HEK293 (cell line): Measurements from ENCODE around the gene AMOTL1.

Source experiments
- CTCF ChIA-PET: fragments of 350-600 bp; formaldehyde crosslinking; extraction: SDS; loops from one replicate; lab custom pipeline; 2021; ENCODE audit warnings: antibody characterized with exemption; lab: Yijun Ruan, JAX
- POLR2A ChIA-PET: fragments of 300-600 bp; formaldehyde crosslinking; extraction: SDS; loops from one replicate; lab custom pipeline; 2020; ENCODE audit warnings: antibody characterized with exemption, inconsistent platforms; lab: Yijun Ruan, JAX
- H3K27ac ChIP-seq: fragments of 200-500 bp; sonication (Bioruptor generic); 2 replicates; pipeline ENCODE4 v1.5.1; 2014; ENCODE audit warnings: low read depth, low read length, control low read depth, inconsistent platforms; ENCODE audit errors: extremely low read depth
- H3K36me3 ChIP-seq, 2 experiments: fragments of 200-500 bp in 1 of 2; sonication (Bioruptor generic) in 1 of 2; 1 replicate in 1 of 2; 2 replicates in 1 of 2; pipeline ENCODE4 v1.5.1; 2014 to 2017; ENCODE audit warnings: inconsistent platforms in 2 of 2, low read length in 2 of 2; ENCODE audit not compliant: control insufficient read depth in 2 of 2, insufficient read depth in 1 of 2
- H3K4me1 ChIP-seq: fragments of 200-500 bp; sonication (Bioruptor generic); 2 replicates; pipeline ENCODE4 v1.5.1; 2014; ENCODE audit warnings: mild to moderate bottlenecking, low read length, inconsistent platforms; ENCODE audit not compliant: control insufficient read depth, insufficient read depth
- H3K4me3 ChIP-seq: 2 replicates; pipeline ENCODE4 v1.5.1; 2011; ENCODE audit warnings: low read depth, mild to moderate bottlenecking, control low read depth, low read length, moderate library complexity
- H3K9me3 ChIP-seq: fragments of 200-500 bp; sonication (Bioruptor generic); 2 replicates; pipeline ENCODE4 v1.5.1; 2014; ENCODE audit warnings: low read depth, low read length, inconsistent platforms; ENCODE audit not compliant: control insufficient read depth, insufficient read depth
- FEZF1 ChIP-seq: fragments of 450-650 bp; formaldehyde crosslinking; IDR thresholded peaks from 2 replicates; pipeline ENCODE4 v1.5.1; 2016; ENCODE audit warnings: missing biosample characterization, missing genetic modification characterization
- GLI4 ChIP-seq: fragments of 450-650 bp; formaldehyde crosslinking; IDR thresholded peaks from 2 replicates; pipeline ENCODE4 v1.5.1; 2016; ENCODE audit warnings: missing biosample characterization, missing genetic modification characterization
- IKZF3 ChIP-seq: fragments of 450-650 bp; IDR thresholded peaks from 2 replicates; pipeline ENCODE4 v1.5.0; 2018; ENCODE audit warnings: missing biosample characterization, mild to moderate bottlenecking, missing genetic modification characterization, moderate library complexity
- KLF1 ChIP-seq: fragments of 450-650 bp; formaldehyde crosslinking; IDR thresholded peaks from 2 replicates; pipeline ENCODE4 v1.5.1; 2016; ENCODE audit warnings: missing biosample characterization, missing genetic modification characterization
- SETDB1 ChIP-seq: IDR thresholded peaks from one replicate; pipeline ENCODE4 v1.6.1; 2017; ENCODE audit warnings: mild to moderate bottlenecking, low read length, moderate library complexity, mixed read lengths; ENCODE audit not compliant: insufficient read length
- YY1 ChIP-seq: fragments of 450-650 bp; formaldehyde crosslinking; IDR thresholded peaks from 2 replicates; pipeline ENCODE4 v1.5.1; 2018; ENCODE audit warnings: missing biosample characterization, missing genetic modification characterization
- ZBTB20 ChIP-seq: fragments of 450-650 bp; formaldehyde crosslinking; IDR thresholded peaks from 2 replicates; pipeline ENCODE4 v1.5.1; 2016; ENCODE audit warnings: missing biosample characterization, missing genetic modification characterization
- ZNF112 ChIP-seq: fragments of 450-650 bp; formaldehyde crosslinking; IDR thresholded peaks from 2 replicates; pipeline ENCODE4 v1.5.0; 2017; ENCODE audit warnings: missing biosample characterization, missing genetic modification characterization
- ZNF121 ChIP-seq: fragments of 450-650 bp; formaldehyde crosslinking; IDR thresholded peaks from 2 replicates; pipeline ENCODE4 v1.5.1; 2016; ENCODE audit warnings: missing biosample characterization, missing genetic modification characterization
- ZNF140 ChIP-seq: fragments of 450-650 bp; formaldehyde crosslinking; IDR thresholded peaks from 2 replicates; pipeline ENCODE4 v1.5.1; 2016; ENCODE audit warnings: missing biosample characterization, missing genetic modification characterization
- ZNF169 ChIP-seq: fragments of 450-650 bp; formaldehyde crosslinking; IDR thresholded peaks from 2 replicates; pipeline ENCODE4 v1.5.1; 2016; ENCODE audit warnings: missing biosample characterization, missing genetic modification characterization
- ZNF175 ChIP-seq: fragments of 450-650 bp; formaldehyde crosslinking; IDR thresholded peaks from 2 replicates; pipeline ENCODE4 v1.5.1; 2016; ENCODE audit warnings: missing biosample characterization, missing genetic modification characterization
- ZNF184 ChIP-seq: fragments of 450-650 bp; IDR thresholded peaks from 2 replicates; pipeline ENCODE4 v1.5.1; 2018; ENCODE audit warnings: missing biosample characterization, mild to moderate bottlenecking, missing genetic modification characterization
- ZNF248 ChIP-seq: fragments of 450-650 bp; formaldehyde crosslinking; IDR thresholded peaks from 2 replicates; pipeline ENCODE4 v1.5.1; 2017; ENCODE audit warnings: missing biosample characterization, missing genetic modification characterization
- ZNF324 ChIP-seq: fragments of 450-650 bp; formaldehyde crosslinking; IDR thresholded peaks from 2 replicates; pipeline ENCODE4 v1.5.1; 2016; ENCODE audit warnings: missing biosample characterization, missing genetic modification characterization
- ZNF394 ChIP-seq: fragments of 450-650 bp; formaldehyde crosslinking; IDR thresholded peaks from 2 replicates; pipeline ENCODE4 v1.5.1; 2016; ENCODE audit warnings: missing biosample characterization, missing genetic modification characterization, mild to moderate bottlenecking, moderate library complexity, borderline replicate concordance
- ZNF701 ChIP-seq: fragments of 450-650 bp; formaldehyde crosslinking; IDR thresholded peaks from 2 replicates; pipeline ENCODE4 v1.5.1; 2016; ENCODE audit warnings: missing biosample characterization, missing genetic modification characterization
- ZNF791 ChIP-seq: fragments of 450-650 bp; formaldehyde crosslinking; IDR thresholded peaks from 2 replicates; pipeline ENCODE4 v1.5.1; 2016; ENCODE audit warnings: missing biosample characterization, missing genetic modification characterization
- ZXDB ChIP-seq: fragments of 450-650 bp; formaldehyde crosslinking; IDR thresholded peaks from 2 replicates; pipeline ENCODE4 v1.5.1; 2016; ENCODE audit warnings: missing biosample characterization, missing genetic modification characterization
- TF ChIP-seq, protein P1 (sequence below): fragments of 450-650 bp; formaldehyde crosslinking; conservative IDR thresholded peaks from 2 replicates; pipeline ENCODE4 v1.5.1; 2016; ENCODE audit warnings: low read depth, missing biosample characterization, missing genetic modification characterization
- TF ChIP-seq, protein P2 (sequence below): fragments of 450-650 bp; IDR thresholded peaks from 2 replicates; pipeline ENCODE4 v1.5.1; 2018; ENCODE audit warnings: missing biosample characterization, missing genetic modification characterization
- TF ChIP-seq, protein P3 (sequence below): fragments of 450-650 bp; formaldehyde crosslinking; IDR thresholded peaks from 2 replicates; pipeline ENCODE4 v1.5.1; 2016; ENCODE audit warnings: missing biosample characterization, missing genetic modification characterization
- TF ChIP-seq, protein P4 (sequence below): fragments of 450-650 bp; formaldehyde crosslinking; IDR thresholded peaks from 2 replicates; pipeline ENCODE4 v1.5.1; 2016; ENCODE audit warnings: missing biosample characterization, missing genetic modification characterization
- TF ChIP-seq, protein P5 (sequence below): fragments of 450-650 bp; formaldehyde crosslinking; IDR thresholded peaks from 2 replicates; pipeline ENCODE4 v1.5.1; 2016; ENCODE audit warnings: missing biosample characterization, missing genetic modification characterization

The AMOTL1 gene

DNA sequence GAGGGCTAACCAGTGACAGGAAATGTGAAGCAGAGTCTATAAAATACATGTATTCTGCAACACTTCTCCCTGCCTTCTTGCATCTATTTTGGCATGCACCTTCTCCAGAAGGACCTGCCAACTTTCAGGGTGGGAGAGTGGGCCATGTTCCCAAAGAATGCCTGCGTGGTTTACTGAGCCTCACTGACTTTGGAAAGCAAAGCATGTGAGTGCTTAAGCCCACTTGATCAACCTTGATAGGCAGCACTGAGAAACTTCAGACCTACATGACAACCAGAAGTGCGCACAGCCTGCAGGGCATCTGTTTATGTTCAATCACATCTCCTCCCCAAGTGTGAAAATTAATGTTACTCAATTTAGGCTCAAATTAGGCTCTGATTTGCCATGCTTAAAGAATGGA, 69.2 kb downstream of the AMOTL1 start (continued):
- TF ChIP-seq, protein P1, sequence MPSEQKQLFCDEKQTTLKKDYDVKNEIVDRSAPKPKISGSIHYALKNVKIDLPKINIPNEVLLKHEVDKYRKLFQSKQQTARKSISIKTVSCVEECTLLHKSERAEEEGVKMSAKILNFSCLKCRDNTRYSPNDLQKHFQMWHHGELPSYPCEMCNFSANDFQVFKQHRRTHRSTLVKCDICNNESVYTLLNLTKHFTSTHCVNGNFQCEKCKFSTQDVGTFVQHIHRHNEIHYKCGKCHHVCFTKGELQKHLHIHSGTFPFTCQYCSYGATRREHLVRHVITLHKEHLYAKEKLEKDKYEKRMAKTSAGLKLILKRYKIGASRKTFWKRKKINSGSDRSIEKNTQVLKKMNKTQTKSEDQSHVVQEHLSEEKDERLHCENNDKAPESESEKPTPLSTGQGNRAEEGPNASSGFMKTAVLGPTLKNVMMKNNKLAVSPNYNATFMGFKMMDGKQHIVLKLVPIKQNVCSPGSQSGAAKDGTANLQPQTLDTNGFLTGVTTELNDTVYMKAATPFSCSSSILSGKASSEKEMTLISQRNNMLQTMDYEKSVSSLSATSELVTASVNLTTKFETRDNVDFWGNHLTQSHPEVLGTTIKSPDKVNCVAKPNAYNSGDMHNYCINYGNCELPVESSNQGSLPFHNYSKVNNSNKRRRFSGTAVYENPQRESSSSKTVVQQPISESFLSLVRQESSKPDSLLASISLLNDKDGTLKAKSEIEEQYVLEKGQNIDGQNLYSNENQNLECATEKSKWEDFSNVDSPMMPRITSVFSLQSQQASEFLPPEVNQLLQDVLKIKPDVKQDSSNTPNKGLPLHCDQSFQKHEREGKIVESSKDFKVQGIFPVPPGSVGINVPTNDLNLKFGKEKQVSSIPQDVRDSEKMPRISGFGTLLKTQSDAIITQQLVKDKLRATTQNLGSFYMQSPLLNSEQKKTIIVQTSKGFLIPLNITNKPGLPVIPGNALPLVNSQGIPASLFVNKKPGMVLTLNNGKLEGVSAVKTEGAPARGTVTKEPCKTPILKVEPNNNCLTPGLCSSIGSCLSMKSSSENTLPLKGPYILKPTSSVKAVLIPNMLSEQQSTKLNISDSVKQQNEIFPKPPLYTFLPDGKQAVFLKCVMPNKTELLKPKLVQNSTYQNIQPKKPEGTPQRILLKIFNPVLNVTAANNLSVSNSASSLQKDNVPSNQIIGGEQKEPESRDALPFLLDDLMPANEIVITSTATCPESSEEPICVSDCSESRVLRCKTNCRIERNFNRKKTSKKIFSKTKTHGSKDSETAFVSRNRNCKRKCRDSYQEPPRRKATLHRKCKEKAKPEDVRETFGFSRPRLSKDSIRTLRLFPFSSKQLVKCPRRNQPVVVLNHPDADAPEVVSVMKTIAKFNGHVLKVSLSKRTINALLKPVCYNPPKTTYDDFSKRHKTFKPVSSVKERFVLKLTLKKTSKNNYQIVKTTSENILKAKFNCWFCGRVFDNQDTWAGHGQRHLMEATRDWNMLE (tag by site-specific recombination) = no peak
- TF ChIP-seq KLF1 (tag by site-specific recombination) = no peak
- TF ChIP-seq ZNF394 = no peak
- no peak for TF ChIP-seq ZNF169
- TF ChIP-seq IKZF3 = no peak
- no peak for TF ChIP-seq ZNF248 (tag by site-specific recombination)

DNA sequence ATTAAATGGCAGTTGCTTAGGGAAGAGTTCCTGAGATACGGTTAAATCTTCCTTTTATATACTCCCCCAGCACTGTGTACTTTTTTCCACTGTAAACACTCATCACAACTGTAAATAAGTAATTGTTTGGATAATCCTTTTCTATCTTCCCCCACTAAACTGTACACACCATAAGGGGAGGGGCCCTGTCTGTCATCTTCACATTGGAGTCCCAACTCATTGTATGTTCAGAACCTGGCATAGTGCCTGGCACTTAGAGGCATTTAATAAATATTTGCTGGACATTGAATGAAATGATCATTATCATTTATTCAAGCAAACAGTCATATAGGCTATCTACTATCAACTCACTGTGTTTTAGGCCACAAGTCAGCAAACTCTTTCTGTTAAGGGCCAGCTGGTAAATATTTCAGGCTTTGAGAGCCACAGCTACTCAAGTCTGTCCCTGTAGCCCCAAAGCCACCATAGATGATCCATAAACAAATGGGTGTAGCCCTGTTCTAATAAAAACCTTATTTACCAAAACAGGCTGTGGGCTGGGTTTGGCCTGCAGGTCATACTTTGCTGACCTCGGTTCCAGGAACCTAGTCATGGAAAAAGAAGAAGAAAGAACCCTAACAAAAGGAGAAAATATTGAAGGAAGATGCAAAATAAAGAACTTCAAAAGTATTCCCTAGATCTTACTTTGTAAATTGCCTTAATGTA, 70.0 kb downstream of the AMOTL1 start:
- H3K27ac ChIP-seq = no peak overlapping the region
- POLR2A ChIA-PET = no interaction called here
- CTCF ChIA-PET = no interaction called here
- TF ChIP-seq ZNF175 (tag by site-specific recombination) = no peak
- no peak for TF ChIP-seq YY1
- TF ChIP-seq, protein P2, sequence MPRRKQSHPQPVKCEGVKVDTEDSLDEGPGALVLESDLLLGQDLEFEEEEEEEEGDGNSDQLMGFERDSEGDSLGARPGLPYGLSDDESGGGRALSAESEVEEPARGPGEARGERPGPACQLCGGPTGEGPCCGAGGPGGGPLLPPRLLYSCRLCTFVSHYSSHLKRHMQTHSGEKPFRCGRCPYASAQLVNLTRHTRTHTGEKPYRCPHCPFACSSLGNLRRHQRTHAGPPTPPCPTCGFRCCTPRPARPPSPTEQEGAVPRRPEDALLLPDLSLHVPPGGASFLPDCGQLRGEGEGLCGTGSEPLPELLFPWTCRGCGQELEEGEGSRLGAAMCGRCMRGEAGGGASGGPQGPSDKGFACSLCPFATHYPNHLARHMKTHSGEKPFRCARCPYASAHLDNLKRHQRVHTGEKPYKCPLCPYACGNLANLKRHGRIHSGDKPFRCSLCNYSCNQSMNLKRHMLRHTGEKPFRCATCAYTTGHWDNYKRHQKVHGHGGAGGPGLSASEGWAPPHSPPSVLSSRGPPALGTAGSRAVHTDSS (tag by site-specific recombination) = no peak
- TF ChIP-seq FEZF1 (tag by site-specific recombination) = no peak
- TF ChIP-seq GLI4 (tag by site-specific recombination) = no peak
- TF ChIP-seq ZXDB = no peak
- TF ChIP-seq, protein P3, sequence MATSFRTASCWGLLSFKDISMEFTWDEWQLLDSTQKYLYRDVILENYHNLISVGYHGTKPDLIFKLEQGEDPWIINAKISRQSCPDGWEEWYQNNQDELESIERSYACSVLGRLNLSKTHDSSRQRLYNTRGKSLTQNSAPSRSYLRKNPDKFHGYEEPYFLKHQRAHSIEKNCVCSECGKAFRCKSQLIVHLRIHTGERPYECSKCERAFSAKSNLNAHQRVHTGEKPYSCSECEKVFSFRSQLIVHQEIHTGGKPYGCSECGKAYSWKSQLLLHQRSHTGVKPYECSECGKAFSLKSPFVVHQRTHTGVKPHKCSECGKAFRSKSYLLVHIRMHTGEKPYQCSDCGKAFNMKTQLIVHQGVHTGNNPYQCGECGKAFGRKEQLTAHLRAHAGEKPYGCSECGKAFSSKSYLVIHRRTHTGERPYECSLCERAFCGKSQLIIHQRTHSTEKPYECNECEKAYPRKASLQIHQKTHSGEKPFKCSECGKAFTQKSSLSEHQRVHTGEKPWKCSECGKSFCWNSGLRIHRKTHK (tag by site-specific recombination) = no peak
- TF ChIP-seq, protein P4, sequence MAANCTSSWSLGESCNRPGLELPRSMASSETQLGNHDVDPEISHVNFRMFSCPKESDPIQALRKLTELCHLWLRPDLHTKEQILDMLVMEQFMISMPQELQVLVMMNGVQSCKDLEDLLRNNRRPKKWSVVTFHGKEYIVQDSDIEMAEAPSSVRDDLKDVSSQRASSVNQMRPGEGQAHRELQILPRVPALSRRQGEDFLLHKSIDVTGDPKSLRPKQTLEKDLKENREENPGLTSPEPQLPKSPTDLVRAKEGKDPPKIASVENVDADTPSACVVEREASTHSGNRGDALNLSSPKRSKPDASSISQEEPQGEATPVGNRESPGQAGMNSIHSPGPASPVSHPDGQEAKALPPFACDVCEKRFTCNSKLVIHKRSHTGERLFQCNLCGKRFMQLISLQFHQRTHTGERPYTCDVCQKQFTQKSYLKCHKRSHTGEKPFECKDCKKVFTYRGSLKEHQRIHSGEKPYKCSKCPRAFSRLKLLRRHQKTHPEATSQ (tag by site-specific recombination) = no peak
- no peak for TF ChIP-seq ZBTB20 (tag by site-specific recombination)
- TF ChIP-seq ZNF140 (tag by site-specific recombination) = no peak
- TF ChIP-seq ZNF324 (tag by site-specific recombination) = no peak
- no peak for TF ChIP-seq ZNF701
- TF ChIP-seq ZNF121 = no peak
- TF ChIP-seq ZNF184 (tag by site-specific recombination) = no peak
- TF ChIP-seq, protein P5, sequence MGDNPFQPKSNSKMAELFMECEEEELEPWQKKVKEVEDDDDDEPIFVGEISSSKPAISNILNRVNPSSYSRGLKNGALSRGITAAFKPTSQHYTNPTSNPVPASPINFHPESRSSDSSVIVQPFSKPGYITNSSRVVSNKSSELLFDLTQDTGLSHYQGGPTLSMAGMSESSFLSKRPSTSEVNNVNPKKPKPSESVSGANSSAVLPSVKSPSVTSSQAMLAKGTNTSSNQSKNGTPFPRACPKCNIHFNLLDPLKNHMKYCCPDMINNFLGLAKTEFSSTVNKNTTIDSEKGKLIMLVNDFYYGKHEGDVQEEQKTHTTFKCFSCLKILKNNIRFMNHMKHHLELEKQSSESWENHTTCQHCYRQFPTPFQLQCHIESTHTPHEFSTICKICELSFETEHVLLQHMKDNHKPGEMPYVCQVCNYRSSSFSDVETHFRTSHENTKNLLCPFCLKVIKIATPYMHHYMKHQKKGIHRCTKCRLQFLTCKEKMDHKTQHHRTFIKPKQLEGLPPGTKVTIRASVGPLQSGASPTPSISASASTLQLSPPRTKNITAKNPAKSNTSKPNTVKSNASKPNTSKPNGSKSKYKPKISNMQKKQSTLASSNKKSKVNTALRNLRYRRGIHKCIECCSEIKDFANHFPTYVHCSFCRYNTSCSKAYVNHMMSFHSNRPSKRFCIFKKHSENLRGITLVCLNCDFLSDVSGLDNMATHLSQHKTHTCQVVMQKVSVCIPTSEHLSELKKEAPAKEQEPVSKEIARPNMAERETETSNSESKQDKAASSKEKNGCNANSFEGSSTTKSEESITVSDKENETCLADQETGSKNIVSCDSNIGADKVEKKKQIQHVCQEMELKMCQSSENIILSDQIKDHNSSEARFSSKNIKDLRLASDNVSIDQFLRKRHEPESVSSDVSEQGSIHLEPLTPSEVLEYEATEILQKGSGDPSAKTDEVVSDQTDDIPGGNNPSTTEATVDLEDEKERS = no peak
- no peak for TF ChIP-seq SETDB1
- TF ChIP-seq ZNF112 (tag by site-specific recombination) = no peak
- no peak for TF ChIP-seq ZNF791 (tag by site-specific recombination)

More for the DNA sequence above, 70.0 kb downstream of the AMOTL1 start:
- Histone ChIP-seq H3K36me3 (peaks cover 0 to 55% of the 10 kb centered on the region in 2 experiments; a peak in 1 of 3 replicates), H3K9me3 (no peaks in the 10 kb centered on the region), H3K4me3 (no peak overlapping the region), H3K4me1 (no peaks in the 10 kb centered on the region)
